HG02798 (cell line): Measurements from ENCODE around the gene KCNN3.

Experiments used
- ATAC-seq: cut with Tn5 transposase; IDR thresholded peaks from one replicate; pipeline ENCODE4 v1.9.1; 2021; ENCODE audit warnings: mild to moderate bottlenecking; ENCODE audit not compliant: unreplicated experiment, poor library complexity

Gene KCNN3

DNA sequence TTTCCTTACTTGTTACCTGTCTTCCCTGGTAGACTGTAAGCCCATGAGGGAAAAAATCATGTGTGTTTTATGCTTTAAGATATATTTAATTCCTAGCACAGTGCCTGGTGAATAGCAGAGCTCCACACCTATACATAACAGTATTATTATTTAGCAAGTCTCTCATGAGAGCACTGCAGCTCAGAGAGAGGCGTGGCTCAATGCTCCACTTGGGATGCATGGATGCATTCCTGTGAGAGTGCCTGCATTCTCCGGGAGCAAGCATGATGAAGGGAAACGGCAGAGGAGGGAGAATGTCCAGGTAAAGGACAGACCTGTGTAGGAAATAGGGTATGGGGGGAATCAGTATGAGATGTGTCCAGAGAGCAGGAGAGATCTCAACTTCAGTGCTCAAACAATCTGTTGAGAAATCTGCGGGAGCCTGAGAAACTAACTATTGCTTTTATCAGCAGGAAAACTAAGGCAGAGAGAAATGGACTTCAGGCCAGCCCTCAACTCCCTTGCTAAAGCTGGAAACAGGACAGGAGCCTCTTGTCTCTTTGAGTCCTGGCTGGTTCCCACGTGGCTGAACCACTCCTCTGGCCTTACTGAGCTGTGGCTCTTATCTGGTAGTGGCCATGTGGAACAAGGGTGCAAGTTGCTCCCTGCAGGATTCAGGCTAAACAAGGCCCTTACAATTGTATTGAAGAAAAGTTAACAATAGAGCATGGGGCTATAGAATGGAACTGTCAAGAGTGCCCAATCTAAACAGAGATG, 113.1 kb downstream of the KCNN3 start:
- ATAC-seq = no peak

DNA sequence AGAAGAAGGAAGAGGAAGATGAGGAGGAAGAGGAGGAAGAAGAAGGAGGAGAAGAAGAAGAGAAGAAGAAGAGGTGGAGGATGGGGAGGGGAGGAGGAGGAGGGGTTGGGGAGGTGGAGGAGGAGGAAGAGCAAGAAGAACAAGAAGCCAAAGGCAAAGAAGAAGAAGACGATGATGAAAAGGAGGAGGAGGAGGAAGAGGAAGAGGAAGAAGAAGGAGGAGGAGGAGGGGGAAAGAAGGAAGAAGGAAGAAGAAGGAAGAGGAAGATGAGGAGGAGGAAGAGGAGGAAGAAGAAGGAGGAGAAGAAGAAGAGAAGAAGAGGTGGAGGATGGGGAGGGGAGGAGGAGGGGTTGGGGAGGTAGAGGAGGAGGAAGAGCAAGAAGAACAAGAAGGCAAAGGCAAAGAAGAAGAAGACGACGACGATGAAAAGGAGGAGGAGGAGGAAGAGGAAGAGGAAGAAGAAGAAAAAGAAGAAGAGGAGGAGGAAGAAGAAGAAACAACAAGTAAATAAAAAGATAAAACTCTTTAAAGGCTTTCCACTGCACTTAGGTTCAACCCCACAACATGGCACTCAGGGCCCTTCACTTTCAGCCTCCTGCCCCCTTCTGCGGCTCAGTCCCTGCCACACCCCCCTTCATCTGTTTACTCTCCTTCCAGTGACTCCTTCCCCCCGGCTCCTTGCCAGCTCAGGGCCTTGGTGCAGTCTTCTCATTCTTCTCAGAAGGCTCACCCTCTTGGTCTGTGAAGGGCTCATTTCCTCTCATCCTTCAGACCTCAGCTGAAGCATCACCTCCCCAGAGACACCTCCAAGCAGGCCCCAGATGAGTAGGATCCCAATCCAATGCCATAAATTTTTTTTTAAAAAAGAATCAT, 114.0 kb downstream of the KCNN3 start:
- no peak for ATAC-seq

DNA sequence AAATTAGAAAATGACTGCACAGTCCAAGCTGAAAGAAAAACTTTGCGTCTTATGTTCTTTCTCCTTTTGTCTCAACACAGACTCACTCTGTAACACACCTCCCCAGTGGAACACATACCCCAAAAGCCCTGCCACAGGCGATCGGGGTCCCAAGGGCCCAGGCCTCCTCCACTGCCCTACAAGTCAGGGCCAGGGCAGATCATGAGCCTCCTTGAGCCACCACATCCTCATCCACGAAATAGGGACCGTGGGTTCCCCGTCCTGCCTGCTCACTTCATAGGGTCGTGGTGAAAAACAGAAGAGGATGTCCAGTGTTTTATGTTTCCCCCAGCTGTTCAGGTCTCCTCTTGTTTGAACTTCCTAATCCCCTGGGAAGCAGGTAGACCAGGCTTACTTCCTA, 116.7 kb downstream of the KCNN3 start:
- no peak for ATAC-seq

DNA sequence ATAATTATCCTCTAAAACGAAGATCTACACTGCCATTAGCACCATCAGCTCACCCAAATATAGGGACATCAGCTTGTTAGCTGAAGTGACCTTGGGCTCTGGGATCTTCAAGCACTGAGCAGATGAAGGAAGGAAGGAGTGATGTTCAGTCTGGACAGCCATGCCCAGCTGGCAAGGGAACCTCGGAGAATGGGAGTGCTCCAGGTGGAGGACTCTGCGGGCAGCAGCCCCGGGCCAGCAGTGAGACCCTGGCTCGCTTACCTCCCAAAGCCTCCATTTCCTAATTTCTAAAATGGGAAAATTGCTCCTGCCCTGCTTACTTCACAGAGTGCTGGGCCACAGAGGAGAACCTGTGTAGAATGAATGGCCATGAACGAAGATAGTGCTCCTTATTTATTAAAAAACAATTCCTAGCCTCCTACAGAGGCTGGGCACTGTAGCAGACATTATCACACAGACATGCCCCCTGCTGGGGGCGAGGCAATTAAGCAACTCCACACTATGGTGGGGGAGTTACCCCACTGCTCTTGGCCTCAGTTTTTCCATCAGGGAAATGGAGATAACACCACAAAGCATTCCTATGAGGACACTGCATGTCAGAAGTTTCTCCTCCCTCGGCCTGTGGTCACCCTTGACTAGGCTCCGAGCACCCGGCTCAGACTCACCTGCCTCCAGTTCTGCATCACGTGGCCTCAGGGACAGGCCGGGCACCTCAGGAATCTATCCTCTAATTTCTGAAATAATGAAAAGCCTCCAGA, 117.6 kb downstream of the KCNN3 start:
- no peak for ATAC-seq

DNA sequence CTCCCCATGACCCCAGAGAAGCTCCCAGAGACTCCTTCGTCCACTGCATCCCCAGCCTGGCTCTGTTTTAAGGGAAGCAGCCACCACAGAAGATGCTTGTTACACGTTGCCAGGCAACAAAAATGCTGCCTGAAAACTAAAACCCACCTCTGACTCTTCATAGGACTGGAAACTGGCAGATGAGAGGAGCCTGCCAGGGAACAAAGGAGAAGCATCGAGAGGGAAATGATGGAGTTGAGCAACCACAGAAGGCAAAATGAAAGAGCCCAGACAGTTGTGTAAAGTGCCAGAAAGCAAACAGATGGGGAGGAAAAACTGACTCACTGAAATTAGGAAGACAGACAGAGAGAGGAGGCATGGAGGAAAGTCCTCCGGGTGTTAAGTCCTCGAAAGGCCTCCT, 118.4 kb downstream of the KCNN3 start:
- ATAC-seq = no peak

DNA sequence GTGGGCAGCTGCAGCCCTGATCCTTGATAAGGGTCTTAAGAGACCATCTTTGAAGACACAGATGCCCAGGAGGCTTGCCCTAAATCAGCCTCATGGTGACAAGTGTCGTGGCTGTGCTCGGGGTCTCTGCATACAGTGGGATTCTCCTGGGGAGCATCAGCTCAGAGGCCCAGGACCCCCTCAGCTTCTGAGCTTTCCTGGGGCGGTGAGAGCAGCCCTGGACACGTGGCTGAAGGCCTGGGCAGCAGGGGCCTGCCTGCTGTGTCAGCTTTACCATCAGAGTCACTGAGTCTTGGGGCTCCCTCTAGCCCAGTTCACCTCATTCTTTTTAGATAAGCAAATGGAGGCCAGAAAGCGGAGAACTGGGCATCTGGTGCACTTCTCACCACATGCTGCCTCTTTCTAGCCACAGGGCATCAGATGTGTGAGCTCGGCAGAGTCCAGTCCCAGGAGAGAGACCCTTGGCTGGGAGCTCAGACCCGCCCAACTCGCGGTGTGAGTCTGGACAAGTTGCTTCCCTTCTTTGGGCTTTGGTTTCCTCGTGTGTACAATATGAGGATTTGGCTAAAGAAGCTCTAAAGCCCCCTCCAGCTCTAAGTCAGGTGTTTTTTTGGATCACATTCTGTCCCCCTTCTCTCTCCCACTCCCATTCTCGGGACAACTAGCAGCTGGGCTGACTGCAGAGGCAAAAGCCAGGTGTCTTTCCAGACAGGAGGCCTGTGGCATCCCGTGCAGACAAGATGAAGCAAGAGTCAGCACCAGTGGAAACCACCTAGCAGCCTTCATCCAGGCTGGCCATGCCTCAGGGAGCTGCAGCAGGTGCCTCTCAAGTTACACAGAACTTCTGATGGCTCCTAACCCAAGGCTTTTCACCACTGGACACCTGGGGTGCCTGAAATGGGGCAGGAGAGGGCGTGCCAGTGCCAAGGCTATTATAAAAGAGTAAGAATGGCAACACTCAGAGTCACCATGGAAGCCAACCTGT, 119.1 kb downstream of the KCNN3 start:
- ATAC-seq = no peak

DNA sequence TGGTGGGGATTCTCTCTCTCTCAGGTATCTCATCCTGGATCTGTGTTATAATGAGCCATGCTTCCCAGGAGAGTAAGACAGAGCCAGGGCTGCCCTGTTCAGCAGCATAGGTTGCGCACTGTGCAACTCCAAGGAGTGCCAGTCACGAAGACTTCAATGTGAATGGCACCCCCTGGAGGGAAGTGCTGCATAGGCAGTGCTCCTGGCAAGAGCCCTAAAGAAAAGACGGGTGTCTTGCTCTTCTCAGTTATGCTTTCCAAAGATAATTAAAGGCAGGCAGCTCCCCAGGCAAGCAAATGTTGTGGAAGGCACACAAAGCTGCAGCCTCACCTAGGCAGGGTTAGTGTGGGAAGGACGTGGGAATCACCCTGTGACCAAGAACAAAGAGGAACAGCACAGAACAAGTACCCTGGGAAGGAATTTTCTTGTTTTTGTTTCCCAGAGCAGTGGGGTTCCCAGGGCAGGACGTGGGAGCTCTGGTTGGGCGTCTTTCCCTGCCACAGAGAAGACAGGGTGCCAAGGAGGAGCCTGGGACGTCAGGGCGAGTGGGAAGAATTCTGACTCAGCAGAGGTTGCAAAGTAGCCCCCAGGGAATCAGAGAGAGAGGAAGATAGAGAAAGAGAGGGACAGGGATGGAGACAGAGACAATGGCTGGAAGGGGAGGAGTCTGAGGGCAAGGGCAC, 120.9 kb downstream of the KCNN3 start:
- no peak for ATAC-seq

DNA sequence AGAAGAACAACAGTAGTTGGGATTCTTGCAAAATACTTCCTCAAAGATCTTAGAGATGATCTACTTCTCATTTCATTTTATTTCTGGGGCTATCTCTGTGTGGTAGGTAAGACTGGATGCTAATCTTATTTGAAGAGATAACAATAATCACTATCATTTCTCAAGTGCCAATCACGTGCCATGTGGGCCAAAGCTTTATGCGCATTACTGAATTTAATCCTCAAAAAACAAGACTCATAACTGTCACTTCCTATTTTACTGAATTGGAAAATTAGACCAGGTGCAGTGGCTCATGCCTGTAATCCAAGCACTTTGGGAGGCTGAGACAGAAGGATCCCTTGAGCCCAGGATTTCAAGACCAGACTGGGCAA, 121.7 kb downstream of the KCNN3 start:
- peak; percentile 2 for ATAC-seq

DNA sequence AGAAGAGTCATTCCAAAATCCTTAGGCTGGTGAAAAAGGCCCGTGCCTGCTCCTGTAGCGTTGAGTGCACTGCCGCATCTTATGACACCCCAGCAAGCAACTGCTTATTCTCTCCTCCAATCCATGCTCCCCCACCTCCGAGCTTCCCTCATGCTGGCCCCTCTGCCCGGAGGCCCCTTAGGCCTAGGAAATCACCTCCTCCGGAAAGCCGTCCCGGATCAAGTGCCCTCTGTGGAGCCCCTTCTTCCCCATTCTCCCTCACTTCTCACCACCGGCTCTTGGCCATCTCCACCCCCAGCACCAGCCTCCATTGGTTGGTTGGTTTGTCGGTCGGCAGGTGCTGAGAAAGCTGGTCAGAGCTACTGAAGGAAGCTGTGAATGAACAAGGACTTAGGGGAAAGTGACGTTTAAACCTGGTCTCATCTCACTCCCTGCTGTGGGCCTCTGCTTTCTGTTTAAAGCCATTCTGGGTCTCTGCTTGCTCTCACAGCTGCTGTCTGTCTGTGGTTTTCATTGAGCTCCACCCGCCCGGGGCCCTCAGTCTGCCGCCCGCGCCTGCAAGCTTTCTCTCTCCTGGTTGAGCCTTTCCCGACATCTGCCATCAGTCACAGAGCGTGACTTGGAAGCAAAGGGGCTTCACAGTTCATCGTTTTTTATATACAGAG, 122.2 kb downstream of the KCNN3 start:
- peak; percentile 87 for ATAC-seq

DNA sequence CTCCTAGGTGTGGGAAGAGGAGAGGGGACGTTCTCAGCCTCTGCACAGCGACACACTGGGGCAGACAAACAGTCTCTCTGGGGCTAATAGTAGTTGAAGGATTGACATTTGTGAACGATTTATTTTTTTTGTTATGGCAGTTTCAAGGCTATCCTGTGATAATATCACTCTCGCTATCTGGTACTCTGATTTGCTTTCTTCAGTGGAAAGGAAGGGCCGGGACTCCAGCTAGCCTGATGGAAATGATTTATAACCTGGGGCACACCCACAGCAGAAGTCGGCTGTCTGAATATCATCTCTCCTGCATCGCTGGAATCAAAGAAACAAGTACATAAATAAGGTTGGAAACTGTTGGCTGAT, 122.7 kb downstream of the KCNN3 start:
- ATAC-seq = no peak

DNA sequence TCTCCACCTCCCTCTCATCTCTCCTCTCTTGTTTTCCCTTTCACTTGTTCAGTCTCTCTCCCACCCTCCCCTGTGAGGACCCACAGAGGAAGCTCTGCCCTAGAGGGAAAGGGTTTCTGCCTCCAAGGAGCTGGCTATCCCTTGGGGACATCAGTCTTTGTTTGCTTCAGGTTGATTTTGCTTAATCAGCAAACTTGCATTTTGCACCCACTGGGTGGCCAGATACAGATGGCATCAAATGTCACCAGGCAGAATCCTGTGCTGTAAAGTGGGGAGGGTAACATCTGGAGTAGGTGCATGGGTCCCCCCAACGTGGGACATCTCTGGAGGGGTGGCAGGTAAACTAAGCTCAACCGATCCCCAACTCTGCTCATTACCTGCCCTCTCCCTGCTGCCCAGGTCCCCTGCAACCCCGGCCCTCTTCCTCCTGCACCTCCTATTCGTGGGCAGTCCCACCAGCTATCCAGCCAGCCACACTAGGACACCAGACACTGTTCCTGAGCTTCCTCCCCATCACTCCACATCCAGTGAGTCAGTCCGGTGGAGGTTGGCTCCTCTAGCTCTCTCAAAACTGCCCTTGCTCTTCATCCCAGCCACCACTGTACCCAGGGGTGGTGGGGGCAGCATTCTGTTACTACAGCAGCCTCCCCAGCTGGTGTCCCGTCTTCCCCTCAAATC, 123.3 kb downstream of the KCNN3 start:
- no peak for ATAC-seq

DNA sequence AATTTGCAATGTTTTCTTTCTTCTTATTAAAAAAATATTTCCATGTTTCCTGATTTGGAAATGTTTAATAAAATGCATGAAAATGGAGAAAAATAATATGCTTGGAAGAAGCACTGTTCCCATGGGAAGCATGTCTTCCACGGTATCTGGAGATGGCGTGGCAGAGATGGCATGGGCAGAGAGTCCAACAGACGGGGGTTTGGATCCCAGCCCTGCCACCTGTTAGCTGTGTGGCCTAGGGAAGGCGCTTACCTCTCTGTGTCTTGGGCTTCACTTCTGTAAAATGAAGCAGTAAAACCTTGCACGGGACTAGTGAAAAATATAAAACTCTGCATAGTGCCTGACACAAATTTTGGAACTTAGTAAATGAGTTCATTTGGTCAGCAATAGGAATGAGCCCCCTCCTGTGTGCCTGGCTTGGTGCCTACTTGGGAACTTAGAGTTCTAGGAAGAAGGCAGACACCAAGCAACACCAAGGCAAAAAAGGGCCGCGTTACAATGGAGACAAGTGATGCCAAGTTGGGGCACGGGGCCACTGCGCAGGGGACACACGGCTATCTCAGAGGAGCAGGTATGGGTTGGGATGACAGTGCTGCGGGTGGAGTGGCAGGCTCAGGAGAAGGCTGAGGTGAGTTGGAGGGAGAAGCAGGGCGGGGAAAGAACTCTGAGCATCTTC, 124.2 kb downstream of the KCNN3 start:
- no peak for ATAC-seq

DNA sequence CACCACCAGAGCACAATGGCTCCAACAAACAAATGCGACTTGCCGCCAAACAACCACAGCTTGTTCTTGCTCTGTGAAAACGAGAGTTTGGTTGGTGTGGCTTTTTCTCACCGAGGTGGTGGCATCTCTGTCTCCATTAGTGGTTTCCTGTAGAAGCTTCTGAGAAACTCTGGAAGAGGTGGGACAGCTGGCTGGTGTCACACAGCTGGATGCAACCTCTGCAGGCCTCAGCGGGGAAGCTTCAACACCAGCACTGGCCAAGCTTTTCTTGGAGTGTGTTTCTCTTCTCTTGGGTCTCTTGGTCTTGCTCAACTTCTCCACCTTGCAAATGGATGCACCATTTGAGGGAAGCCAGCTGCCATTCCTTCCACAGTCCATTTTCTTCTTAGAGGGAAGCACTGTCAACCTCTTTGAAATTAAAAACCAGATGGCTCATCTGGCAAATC, 124.8 kb downstream of the KCNN3 start:
- ATAC-seq = no peak

DNA sequence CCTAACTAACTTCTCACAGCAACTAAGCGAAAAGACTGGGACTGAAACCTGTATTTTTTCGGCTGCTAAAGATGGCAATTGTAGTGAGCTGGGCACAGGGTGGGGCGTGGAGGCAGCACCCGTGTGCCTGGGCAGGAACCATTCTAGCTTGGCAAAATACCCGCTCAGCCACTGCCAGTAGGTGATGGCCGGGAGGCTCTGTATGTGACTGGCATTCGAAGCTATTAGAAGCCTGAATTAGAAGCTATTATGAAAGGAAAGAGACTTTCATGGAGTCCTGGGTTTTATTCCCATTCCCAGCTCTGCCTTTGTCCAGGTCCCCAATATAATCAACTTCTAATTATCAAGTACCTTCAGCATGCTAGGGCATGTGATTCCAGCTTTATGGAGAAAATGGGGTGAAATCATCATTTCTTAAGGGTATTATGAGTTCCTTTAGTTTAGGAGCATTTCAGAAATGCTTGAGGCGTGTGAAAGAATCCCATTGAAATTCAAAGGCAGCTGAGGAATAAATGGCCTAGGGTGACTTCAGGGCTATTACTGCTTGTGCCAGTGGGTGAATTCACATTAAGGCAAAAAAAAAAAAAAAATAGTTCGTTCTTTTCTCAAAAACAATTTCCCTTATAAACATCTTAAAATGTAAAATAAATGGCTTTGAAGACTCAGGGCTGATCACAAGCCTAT, 125.6 kb downstream of the KCNN3 start:
- no peak for ATAC-seq

DNA sequence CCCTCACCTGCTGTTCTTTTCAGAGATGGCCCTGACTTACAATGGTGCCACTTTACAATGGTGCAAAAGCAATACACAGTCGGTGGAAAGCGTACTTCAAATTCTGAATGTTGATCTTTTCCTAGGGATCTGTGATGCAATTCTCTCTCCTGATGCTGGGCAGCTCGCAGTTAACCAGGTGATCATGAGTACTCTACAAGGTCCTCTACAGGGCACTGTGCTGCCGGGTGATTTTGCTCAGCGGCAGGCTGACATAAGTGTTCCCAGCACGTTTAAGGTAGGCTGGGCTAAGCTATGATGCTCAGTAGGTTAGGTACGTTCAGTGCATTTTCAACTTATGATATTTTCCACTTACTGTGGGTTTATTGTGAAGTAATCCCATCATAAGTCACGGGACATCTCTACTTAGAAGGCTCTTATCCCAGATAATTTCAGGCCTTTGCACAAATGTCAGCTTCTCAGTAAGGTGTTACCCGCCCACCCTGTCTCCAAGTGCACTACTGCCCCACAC, 126.5 kb downstream of the KCNN3 start:
- no peak for ATAC-seq

DNA sequence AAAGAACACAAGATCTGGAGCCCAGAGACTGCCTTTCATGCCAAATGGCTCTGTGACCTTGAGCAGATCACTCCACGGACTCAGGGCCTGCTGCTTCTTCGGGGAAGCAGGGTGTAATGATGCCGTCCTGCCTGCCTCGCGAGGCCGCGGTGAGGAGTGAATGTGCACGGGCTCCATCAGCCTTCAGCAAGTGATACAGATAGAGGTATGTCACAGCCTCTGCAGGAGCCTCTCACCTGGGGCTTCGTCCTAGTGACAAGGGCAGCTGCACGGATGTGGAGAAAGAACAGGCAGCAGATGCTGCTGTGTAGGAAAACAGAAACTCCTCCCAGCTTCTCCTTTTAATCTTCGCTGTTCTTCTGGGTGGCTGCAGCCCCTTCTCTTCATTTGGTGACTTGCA, 127.5 kb downstream of the KCNN3 start:
- ATAC-seq = no peak
